Neural cell (in vitro differentiated cells): ENCODE data around the gene NRARP. TPM values are rescaled to one million over a fixed set of nuclear protein-coding genes. Genes with fewer than 3 reads are reported as not detected.

ENCODE experiments used
- H2AFZ ChIP-seq: fragments of 200-600, 300-800 bp; sonication (generic), shearing (Covaris generic); 2 replicates; pipeline ENCODE4 v1.6.0; 2014; ENCODE audit warnings: low read depth, mild to moderate bottlenecking, antibody characterized with exemption, low read length, moderate library complexity
- H3F3A ChIP-seq: fragments of 200-600 bp; shearing (Covaris generic); 2 replicates; pipeline ENCODE4 v1.6.1; 2016; ENCODE audit warnings: mild to moderate bottlenecking, moderate library complexity, mixed read lengths, antibody characterized with exemption, low read length; ENCODE audit not compliant: insufficient read depth, poor library complexity, severe bottlenecking
- H3K27ac ChIP-seq: fragments of 200-600, 300-800 bp; sonication (generic), shearing (Covaris generic); 2 replicates; pipeline ENCODE4 v1.5.1; 2014; ENCODE audit warnings: mild to moderate bottlenecking, low read length, moderate library complexity
- H3K27me3 ChIP-seq: fragments of 300-800, 200-600 bp; sonication (generic), shearing (Covaris generic); 2 replicates; pipeline ENCODE4 v1.6.0; 2014; ENCODE audit warnings: mild to moderate bottlenecking, low read depth, low read length, moderate library complexity; ENCODE audit not compliant: insufficient read depth
- H3K36me3 ChIP-seq: fragments of 300-800, 200-600 bp; sonication (generic), shearing (Covaris generic); 2 replicates; pipeline ENCODE4 v1.5.1; 2014; ENCODE audit warnings: mild to moderate bottlenecking, antibody characterized with exemption, low read length, moderate library complexity; ENCODE audit not compliant: insufficient read depth
- H3K4me2 ChIP-seq: fragments of 300-800, 200-600 bp; sonication (generic), shearing (Covaris generic); 2 replicates; pipeline ENCODE4 v1.6.0; 2014; ENCODE audit warnings: mild to moderate bottlenecking, low read length
- H3K4me3 ChIP-seq: fragments of 300-800, 200-600 bp; sonication (generic), shearing (Covaris generic); 2 replicates; pipeline ENCODE4 v1.5.1; 2014; ENCODE audit warnings: mild to moderate bottlenecking, low read length, moderate library complexity
- H3K79me2 ChIP-seq: fragments of 200-600 bp; shearing (Covaris generic); replicated peaks from 2 replicates; pipeline ENCODE4 v1.6.0; 2014; ENCODE audit warnings: mild to moderate bottlenecking, low read length, moderate library complexity; ENCODE audit not compliant: insufficient read depth
- H3K9ac ChIP-seq: fragments of 300-800, 200-600 bp; sonication (generic), shearing (Covaris generic); 2 replicates; pipeline ENCODE4 v1.6.1; 2016; ENCODE audit warnings: mild to moderate bottlenecking, low read length, mixed read lengths
- H3K9me2 ChIP-seq: fragments of 200-600 bp; shearing (Covaris generic); 2 replicates; pipeline ENCODE4 v1.6.1; 2016; ENCODE audit warnings: mild to moderate bottlenecking, low read length, mixed read lengths; ENCODE audit not compliant: insufficient read depth
- H3K9me3 ChIP-seq: fragments of 200-600, 300-800 bp; sonication (generic), shearing (Covaris generic); 2 replicates; pipeline ENCODE4 v1.6.1; 2016; ENCODE audit warnings: mild to moderate bottlenecking, mixed run types, low read length, moderate library complexity, mixed read lengths
- H4K20me1 ChIP-seq: fragments of 200-600 bp; shearing (Covaris generic); 2 replicates; pipeline ENCODE4 v1.6.1; 2016; ENCODE audit warnings: mild to moderate bottlenecking, mixed run types; ENCODE audit not compliant: insufficient read depth
- CTCF ChIP-seq: fragments of 450-650 bp; IDR thresholded peaks from 2 replicates; pipeline ENCODE4 v1.5.1; 2014; ENCODE audit warnings: antibody characterized with exemption, mild to moderate bottlenecking, moderate library complexity; ENCODE audit not compliant: poor library complexity, severe bottlenecking
- EP300 ChIP-seq: fragments of 450-650 bp; conservative IDR thresholded peaks from 2 replicates; pipeline ENCODE4 v1.6.1; 2014; ENCODE audit warnings: antibody characterized with exemption, mild to moderate bottlenecking, moderate library complexity; ENCODE audit not compliant: poor library complexity, severe bottlenecking
- EZH2 ChIP-seq: fragments of 200-600, 300-800 bp; shearing (Covaris generic), sonication (generic); IDR thresholded peaks from 2 replicates; pipeline ENCODE4 v1.6.1; 2014; ENCODE audit warnings: antibody characterized with exemption, low read length, borderline replicate concordance, mild to moderate bottlenecking; ENCODE audit not compliant: insufficient read depth, poor library complexity, severe bottlenecking
- MXI1 ChIP-seq: fragments of 450-650 bp; conservative IDR thresholded peaks from 2 replicates; pipeline ENCODE4 v1.6.1; 2014; ENCODE audit warnings: antibody characterized with exemption, mild to moderate bottlenecking; ENCODE audit not compliant: poor library complexity, severe bottlenecking
- POLR2AphosphoS5 ChIP-seq: IDR thresholded peaks from 2 replicates; pipeline ENCODE4 v1.6.1; 2012
- RAD21 ChIP-seq: fragments of 450-650 bp; conservative IDR thresholded peaks from 2 replicates; pipeline ENCODE4 v1.6.1; 2014; ENCODE audit warnings: antibody characterized with exemption, mild to moderate bottlenecking, moderate library complexity
- REST ChIP-seq: IDR thresholded peaks from 2 replicates; pipeline ENCODE4 v1.6.1; 2012; ENCODE audit warnings: borderline replicate concordance
- SMC3 ChIP-seq: fragments of 450-650 bp; conservative IDR thresholded peaks from 2 replicates; pipeline ENCODE4 v1.6.1; 2014; ENCODE audit warnings: antibody characterized with exemption, mild to moderate bottlenecking, moderate library complexity; ENCODE audit not compliant: poor library complexity
- TAF1 ChIP-seq: IDR thresholded peaks from 2 replicates; pipeline ENCODE4 v1.6.1; 2012; ENCODE audit warnings: low read depth
- polyA plus RNA-seq: library from polyadenylated mRNA; depleted of rRNA; stranded (reverse); fragments of >200 nt; gene quantifications from 2 replicates; pipeline ENCODE4 v1.2.3, GENCODE V29; 2014

NRARP gene
- polyA plus RNA-seq, 1 donor from 2014 or later, result 2.3 TPM

- H3K27me3 ChIP-seq, result no peaks in the 10 kb centered on the region
- no peaks in the 10 kb centered on the region for H3F3A ChIP-seq
- no peak overlapping the region for H3K27ac ChIP-seq
- H3K9me3 ChIP-seq, result no peaks in the 10 kb centered on the region
- no peaks in the 10 kb centered on the region for H4K20me1 ChIP-seq
- H3K36me3 ChIP-seq, result no peaks in the 10 kb centered on the region
- no peaks in the 10 kb centered on the region for H3K9me2 ChIP-seq
- no peak overlapping the region for H3K4me3 ChIP-seq
- H2AFZ ChIP-seq, result no peak overlapping the region
- H3K79me2 ChIP-seq, result no peaks in the 10 kb centered on the region
- H3K9ac ChIP-seq, result no peak overlapping the region
- TF ChIP-seq TAF1 (no peak), CTCF (no peak), EZH2 (no peak), SMC3 (no peak), MXI1 (no peak), POLR2AphosphoS5 (no peak)
- H3K4me2 ChIP-seq, result no peak overlapping the region
Observed at GRCh38 chr9:137266585-137267453, 35.3 kb downstream of the NRARP start.

- Histone ChIP-seq H3K36me3 (no peaks in the 10 kb centered on the region), H3K79me2 (no peaks in the 10 kb centered on the region), H3K4me3 (no peak overlapping the region), H3K9ac (no peak overlapping the region), H3F3A (no peaks in the 10 kb centered on the region), H3K27me3 (no peaks in the 10 kb centered on the region), H2AFZ (no peak overlapping the region), H3K9me2 (no peaks in the 10 kb centered on the region), H3K9me3 (no peaks in the 10 kb centered on the region), H3K27ac (no peak overlapping the region), H4K20me1 (no peaks in the 10 kb centered on the region), H3K4me2 (no peak overlapping the region)
- TF ChIP-seq EP300, result no peak
- no peak for TF ChIP-seq REST
- TF ChIP-seq RAD21, result no peak
Observed at GRCh38 chr9:137266162-137266527, 35.9 kb downstream of the NRARP start.
